ENCODE results near the gene ASF1B.

DNA sequence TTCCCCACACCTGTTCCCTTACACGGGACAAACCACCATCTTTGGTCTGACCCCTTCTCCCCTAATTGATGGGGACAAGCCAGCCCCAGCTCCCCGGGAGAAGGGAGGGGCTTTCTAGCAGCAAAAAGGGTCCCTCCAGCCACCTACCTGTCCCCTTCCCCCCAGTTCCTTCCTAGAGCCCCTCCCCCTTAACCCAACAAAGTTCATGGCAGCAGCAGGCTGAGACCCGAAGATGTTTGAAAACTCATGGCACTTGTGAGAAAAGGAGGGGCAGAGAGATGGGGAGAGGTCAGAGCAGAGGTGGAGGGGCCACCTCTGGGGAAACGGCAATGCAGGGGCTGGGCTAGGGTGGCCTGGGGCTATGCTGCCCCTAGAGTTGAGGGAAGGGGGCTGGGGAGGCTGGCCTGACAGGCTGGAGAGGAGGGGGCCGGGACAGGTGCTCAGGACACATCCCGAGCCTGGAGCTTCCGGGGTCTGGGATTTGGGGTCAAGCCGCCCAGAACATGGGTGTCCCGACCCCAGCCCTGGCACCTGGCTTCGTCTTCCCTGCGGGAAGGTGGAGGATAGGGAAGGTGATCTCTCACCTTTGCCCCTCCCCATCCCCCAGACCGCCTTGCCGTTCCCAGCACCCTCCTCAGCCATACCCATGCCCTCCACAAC lies 12.5 kb upstream of the ASF1B start:
- TF ChIP-seq POLR2AphosphoS5 (IDR thresholded peaks at IDR 0.05) (no peak), EP300 (IDR thresholded peaks at IDR 0.05; ENCODE audit: low read depth) (no peak), POLR2A (IDR thresholded peaks at IDR 0.05) (no peak)
- TF ChIP-seq, protein P1, sequence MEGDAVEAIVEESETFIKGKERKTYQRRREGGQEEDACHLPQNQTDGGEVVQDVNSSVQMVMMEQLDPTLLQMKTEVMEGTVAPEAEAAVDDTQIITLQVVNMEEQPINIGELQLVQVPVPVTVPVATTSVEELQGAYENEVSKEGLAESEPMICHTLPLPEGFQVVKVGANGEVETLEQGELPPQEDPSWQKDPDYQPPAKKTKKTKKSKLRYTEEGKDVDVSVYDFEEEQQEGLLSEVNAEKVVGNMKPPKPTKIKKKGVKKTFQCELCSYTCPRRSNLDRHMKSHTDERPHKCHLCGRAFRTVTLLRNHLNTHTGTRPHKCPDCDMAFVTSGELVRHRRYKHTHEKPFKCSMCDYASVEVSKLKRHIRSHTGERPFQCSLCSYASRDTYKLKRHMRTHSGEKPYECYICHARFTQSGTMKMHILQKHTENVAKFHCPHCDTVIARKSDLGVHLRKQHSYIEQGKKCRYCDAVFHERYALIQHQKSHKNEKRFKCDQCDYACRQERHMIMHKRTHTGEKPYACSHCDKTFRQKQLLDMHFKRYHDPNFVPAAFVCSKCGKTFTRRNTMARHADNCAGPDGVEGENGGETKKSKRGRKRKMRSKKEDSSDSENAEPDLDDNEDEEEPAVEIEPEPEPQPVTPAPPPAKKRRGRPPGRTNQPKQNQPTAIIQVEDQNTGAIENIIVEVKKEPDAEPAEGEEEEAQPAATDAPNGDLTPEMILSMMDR (IDR thresholded peaks at IDR 0.05) = no peak

Data from transverse colon (tissue), 4 donors.